GM19372 (cell line): ENCODE measurements around the gene PRDM16.

ENCODE experiments used
- ATAC-seq: cut with Tn5 transposase; IDR thresholded peaks from one replicate; pipeline ENCODE4 v1.9.1; 2021; ENCODE audit warnings: mild to moderate bottlenecking, low read depth, moderate library complexity; ENCODE audit not compliant: unreplicated experiment

The PRDM16 gene

DNA sequence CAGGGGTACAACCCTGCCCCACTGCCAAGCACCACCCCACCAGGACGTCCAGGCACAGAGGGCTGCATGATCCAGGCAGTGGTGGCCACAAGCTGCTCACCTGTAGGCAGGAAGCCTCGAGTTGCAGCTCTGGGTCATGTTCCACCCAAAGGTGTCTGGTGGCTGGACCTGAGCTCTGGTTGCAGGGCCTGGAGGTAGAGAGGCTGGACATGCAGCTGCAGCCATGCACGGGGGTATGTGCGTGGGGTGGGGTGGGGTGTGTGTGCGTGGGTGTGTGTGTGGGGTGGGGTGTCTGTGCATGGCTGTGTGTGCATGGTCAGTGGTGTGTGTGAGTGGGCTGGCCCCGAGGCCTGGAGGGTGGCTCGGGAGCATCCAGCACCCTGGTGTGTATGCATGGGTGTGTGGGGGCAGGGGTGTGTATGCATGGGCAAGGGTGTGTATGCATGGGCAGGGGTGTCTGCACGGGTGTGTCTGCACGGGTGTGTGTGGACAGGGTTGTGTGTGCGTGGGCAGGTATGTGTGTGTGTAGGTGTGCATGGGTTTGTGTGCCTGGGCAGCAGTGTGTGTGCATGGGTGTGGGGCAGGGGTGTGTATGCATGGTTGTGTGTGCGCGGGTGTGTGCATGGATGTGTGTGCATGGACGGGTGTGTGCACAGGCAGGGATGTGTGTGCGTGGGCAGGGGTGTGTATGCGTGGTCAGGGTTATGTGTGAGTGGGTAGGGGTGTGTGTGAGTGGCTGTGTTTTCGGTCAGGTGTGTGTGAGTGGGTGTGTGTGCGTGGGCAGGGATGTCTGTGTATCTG lies 401.0 kb downstream of the PRDM16 start:
- ATAC-seq, result no peak

DNA sequence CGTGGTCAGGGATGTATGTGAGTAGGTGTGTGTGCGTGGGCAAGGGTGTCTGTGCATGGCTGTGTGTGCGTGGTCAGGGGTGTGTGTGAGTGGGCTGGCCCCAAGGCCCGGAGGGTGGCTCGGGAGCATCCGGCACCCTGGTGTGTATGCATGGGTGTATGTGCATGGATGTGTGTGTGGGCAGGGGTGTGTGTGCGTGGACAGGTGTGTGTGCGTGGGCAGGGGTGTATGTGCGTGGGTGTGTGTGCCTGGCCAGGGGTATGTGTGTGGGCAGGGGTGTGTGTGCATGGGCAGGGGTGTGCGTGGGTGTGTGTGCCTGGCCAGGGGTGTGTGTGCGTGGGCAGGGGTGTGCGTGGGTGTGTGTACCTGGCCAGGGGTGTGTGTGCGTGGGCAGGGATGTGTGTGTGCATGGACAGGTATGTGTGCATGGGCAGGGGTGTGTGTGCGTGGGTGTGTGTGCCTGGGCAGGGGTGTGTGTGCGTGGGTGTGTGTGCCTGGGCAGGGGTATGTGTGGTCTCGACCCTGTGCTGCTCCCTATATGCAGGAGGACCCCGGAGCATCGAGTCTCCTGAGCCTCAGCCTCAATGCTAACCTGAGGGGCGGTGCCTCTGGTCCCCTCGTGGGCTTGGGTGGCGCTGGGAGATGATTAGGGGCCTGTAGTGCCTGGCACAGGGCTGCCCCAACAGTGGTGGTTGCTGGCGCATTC lies 401.8 kb downstream of the PRDM16 start:
- ATAC-seq, result no peak

- ATAC-seq, result no peak
These were observed 402.5 kb downstream of the PRDM16 start for GRCh38 chr1:3471356-3472087.

- ATAC-seq, result no peak
These were observed 403.3 kb downstream of the PRDM16 start for GRCh38 chr1:3472088-3472850.

DNA sequence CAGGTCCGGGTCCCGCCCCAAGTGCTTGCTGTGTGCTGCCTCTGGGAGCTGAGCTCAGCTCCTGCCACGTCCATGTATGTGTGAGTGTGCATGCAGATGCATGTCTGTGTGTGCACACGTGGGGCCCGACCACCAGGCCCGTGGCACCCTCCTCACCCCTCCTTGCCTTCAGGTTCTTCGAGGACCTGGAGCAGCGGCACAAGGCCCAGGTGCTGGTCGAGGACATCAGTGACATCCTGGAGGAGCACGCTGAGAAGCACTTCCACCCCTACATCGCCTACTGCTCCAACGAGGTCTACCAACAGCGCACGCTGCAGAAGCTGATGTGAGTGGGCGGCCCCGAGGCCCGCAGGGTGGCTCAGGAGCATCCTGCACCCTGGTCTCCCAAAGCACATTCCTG lies 403.9 kb downstream of the PRDM16 start:
- no peak for ATAC-seq

GRCh38 chr1:3473381-3473844 lies 404.4 kb downstream of the PRDM16 start:
- no peak for ATAC-seq

DNA sequence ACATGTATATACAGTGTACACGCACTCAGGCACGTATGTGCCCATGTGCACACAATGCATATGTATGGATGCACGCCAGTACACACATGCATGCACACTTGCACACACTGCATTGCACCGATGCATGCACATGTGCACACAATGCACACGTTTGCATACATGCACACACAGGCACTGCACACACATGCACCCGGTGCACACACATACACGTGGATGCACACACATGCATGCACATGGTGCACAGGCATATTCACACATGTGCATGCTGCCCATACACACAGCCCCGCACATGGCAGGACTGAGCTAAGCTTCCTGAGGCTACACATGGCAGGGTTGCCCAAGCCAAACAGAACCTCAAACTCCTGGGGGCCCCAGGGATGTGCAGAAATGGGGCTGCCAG lies 405.0 kb downstream of the PRDM16 start:
- ATAC-seq, result no peak

GRCh38 chr1:3474421-3474820 lies 405.4 kb downstream of the PRDM16 start:
- ATAC-seq, result no peak

- ATAC-seq, result no peak
These were observed 407.0 kb downstream of the PRDM16 start for GRCh38 chr1:3475839-3476573.

DNA sequence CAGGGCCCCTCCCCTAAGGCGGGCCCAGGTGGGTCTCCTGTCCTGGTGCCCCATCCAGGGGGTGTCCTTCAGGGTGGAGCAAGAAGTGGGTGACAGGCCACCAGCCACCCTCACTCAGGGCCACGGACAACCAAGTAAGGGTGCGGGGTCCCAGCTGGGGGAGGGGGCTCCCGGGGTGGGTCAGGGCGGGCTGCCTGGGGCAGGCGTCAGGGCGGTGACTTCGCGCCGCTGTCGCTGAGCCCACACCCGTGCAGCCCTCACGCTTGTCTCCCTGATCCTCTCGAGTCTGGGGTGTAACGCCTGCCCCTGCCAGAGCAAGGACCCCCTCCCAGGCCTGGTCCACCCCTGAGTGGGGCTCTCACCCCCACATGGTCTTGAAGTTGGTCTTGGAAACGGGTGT lies 407.7 kb downstream of the PRDM16 start:
- no peak for ATAC-seq

- no peak for ATAC-seq
These were observed 408.4 kb downstream of the PRDM16 start for GRCh38 chr1:3477241-3477995.

- no peak for ATAC-seq
These were observed 409.2 kb downstream of the PRDM16 start for GRCh38 chr1:3478187-3478586.

DNA sequence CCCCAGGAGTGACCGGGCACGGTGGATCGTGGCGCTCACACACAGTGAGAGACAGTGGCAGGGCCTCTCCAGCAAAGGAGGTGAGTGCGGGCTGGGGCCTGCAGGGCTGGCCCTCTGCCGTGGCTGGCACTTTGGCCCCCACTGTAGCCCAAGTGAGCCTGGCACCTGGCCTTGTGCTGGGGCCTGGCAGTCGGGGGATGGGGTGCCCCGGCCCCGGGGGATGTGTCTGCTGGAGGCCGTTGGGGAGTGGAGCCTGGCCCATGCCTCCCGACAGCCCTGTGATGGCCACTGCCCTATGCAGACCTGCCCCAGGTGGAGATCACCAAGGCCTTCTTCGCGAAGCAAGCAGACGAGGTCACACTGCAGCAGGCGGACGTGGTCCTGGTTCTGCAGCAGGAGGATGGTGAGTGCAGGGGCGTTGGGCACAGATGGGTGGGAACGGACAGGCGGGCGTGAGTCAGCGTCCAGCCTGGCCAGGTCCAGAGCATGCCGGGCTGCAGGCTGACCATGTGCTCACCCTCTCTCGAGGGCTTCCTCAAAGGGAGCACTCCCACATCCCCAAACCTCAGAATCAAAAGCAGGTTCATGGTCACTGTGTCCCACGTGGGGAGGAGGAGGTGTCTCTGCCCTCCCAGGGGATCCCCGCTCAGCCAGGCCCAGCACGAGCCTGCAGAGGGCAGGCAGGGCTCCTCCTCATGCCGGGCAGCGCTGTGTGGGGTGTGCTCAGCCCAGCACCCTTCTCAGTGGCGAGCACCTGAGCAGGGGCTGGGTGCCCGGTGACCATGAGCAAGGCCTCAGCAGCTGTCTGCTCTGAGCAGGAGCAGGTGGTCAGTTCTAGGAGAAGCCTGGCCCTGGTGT lies 410.7 kb downstream of the PRDM16 start:
- no peak for ATAC-seq

DNA sequence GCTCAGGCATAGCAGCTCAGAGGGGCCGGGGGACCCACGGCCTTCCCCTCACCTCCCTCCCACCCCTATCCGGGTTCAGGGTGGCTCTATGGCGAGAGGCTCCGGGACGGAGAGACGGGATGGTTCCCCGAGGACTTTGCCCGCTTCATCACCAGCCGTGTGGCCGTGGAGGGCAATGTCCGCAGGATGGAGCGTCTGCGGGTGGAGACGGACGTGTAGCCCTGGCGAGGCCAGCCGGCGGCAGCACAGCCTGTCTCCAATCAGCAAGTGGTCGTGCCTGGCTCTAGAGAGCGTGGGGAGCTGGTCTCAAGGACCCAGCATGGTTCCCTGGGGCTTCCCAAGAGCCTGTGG lies 411.3 kb downstream of the PRDM16 start:
- ATAC-seq, result no peak

GRCh38 chr1:3481046-3481445 lies 412.0 kb downstream of the PRDM16 start:
- ATAC-seq, result no peak

DNA sequence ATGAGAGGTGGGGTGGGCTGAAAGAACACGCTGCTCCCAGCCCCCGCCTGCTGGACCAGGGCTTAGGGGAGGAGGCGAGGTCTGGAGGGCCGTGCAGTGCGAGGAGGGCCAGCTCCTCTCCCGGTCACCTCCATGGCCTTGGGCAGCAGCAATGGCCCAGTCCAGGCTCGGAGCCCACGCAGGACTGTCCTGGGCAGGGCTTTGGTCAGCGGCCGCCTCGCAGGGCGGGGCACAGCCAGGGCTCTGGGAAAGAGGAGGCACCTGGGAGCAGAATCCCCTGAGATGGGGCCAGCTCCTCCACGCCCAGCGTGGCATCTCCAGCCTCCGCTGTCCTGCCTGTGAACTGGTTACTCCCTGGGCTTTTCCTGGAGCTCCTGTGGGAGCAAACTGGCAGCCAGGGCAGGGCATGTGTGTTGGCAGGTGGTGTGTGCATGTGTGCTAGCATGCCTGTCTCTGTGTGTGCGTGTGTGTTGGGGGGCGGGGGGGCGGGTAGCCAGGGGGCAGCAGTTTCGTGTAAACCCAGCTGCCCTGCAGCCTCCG lies 412.9 kb downstream of the PRDM16 start:
- ATAC-seq, result no peak

DNA sequence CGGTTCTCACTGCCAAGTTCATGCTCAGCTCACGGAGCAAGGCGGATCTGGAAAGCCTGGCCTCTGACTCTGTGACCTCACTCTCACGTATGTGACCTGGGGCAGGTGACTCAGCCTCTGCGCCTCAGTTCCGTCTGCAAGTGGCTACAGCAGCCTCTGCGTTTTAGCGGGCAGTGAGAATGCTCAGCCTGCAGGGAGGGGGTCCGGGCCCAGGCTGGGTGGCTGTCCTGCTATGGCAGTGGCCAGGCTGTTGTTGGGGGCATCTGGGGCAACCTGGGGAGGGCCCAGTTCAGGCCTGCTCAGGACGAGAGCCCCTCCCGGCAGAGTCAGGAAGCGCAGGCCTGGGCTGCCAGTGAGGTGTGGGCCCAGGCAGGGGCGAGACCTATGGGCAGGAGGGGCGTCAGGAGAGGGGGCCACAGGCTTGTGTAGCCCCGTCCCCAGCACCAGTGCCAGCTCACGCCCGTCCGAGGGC lies 413.4 kb downstream of the PRDM16 start:
- no peak for ATAC-seq

- no peak for ATAC-seq
These were observed 414.4 kb downstream of the PRDM16 start for GRCh38 chr1:3483380-3483779.
